ENCODE data around the gene FAM25A. TPM values are rescaled to one million over a fixed set of nuclear protein-coding genes. Genes with fewer than 3 reads are reported as not detected.

Gene FAM25A
- total RNA-seq, 5 donors from 2014 or later (not counting 1 experiment from before 2014, with no cell fraction given) = not detected

GRCh38 chr10:87066865-87067264 is 46.8 kb downstream of the FAM25A start:
- no peak overlapping the region for H3K27ac ChIP-seq (ENCODE audit: low read length)
- no peaks in the 10 kb centered on the region for H3K9me3 ChIP-seq
- ATAC-seq (replicated peaks in 1 of 4) = no peak
- H3K27ac Mint-ChIP-seq = peak overlapping the region in 1 of 2 donors; percentile 68
- H3K4me3 Mint-ChIP-seq = no peak overlapping the region
- H3K27me3 ChIP-seq (replicated peaks in 1 of 2; ENCODE audit: control insufficient read depth in 2 of 2, extremely low read depth in 1 of 2, insufficient read depth in 2 of 2, low read length in 1 of 2) = no peaks in the 10 kb centered on the region
- no peaks in the 10 kb centered on the region for H3K4me1 Mint-ChIP-seq
- WGBS (ENCODE audit: insufficient coverage) = no CpG with 5 or more reads among the region's 1 CpG
- H3K27me3 Mint-ChIP-seq = no peaks in the 10 kb centered on the region
- ChIA-PET POLR2A (no interaction called here), CTCF (interaction anchor here in 1 of 2 donors (1.4 kb wide), 1 partner anchor 17 kb away, joined by 5 read pairs; no protein-coding TSS in a partner anchor)
- peaks cover 7 to 65% of the 10 kb centered on the region in 2 donors for H3K36me3 ChIP-seq (ENCODE audit: control insufficient read depth in 2 of 2, extremely low read depth in 1 of 2, insufficient read depth in 1 of 2, low read length in 1 of 2)
- no peaks in the 10 kb centered on the region for H3K9me3 Mint-ChIP-seq
- DNase-seq = no peak
- H3K36me3 Mint-ChIP-seq = peaks cover 60% of the 10 kb centered on the region
- H3K4me1 ChIP-seq (ENCODE audit: control insufficient read depth in 1 of 2, extremely low read depth in 1 of 2, insufficient read depth in 2 of 2, low read length in 2 of 2) = no peaks in the 10 kb centered on the region
- no peak overlapping the region for H3K4me3 ChIP-seq (ENCODE audit: control insufficient read depth in 1 of 2, extremely low read depth in 1 of 2, low read length in 1 of 2)

DNA sequence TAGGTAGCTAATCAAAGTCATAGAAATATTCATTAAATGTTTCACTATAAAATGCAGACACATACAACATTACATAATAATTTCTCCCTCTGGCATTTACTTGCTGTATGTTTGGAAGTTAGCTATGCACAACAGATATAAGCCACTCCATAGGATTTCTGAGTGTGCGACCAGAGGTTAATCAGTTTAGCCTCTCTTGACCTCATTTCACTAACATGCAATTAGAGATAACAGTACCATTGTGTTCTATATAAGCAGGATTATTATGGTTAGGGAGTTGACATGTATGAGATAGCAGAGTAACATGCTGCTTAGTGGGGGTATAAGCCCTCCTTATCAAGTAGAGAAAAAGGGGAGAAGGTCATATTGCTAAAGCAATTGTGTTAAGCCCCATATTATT is 48.2 kb downstream of the FAM25A start:
- Mint-ChIP-seq H3K27me3 (no peaks in the 10 kb centered on the region), H3K4me1 (no peaks in the 10 kb centered on the region), H3K36me3 (peaks cover 66% of the 10 kb centered on the region), H3K27ac (no peak overlapping the region), H3K9me3 (no peaks in the 10 kb centered on the region), H3K4me3 (no peak overlapping the region)
- ATAC-seq (replicated peaks in 1 of 4) = no peak
- no peak overlapping the region for H3K4me3 ChIP-seq (ENCODE audit: control insufficient read depth in 1 of 2, extremely low read depth in 1 of 2, low read length in 1 of 2)
- peaks cover 7 to 71% of the 10 kb centered on the region in 2 donors for H3K36me3 ChIP-seq (ENCODE audit: control insufficient read depth in 2 of 2, extremely low read depth in 1 of 2, insufficient read depth in 1 of 2, low read length in 1 of 2)
- WGBS (ENCODE audit: insufficient coverage) = no CpG with 5 or more reads among the region's 1 CpG
- no peak for DNase-seq
- no peaks in the 10 kb centered on the region for H3K4me1 ChIP-seq (ENCODE audit: control insufficient read depth in 1 of 2, extremely low read depth in 1 of 2, insufficient read depth in 2 of 2, low read length in 2 of 2)
- ChIA-PET POLR2A (interaction anchor here in 1 of 2 donors (1.0 kb wide), 1 partner anchor 23 kb away, joined by 5 read pairs; no protein-coding TSS in a partner anchor), CTCF (no interaction called here)
- H3K27me3 ChIP-seq (replicated peaks in 1 of 2; ENCODE audit: control insufficient read depth in 2 of 2, extremely low read depth in 1 of 2, insufficient read depth in 2 of 2, low read length in 1 of 2) = no peaks in the 10 kb centered on the region
- H3K9me3 ChIP-seq = no peaks in the 10 kb centered on the region
- no peak overlapping the region for H3K27ac ChIP-seq (ENCODE audit: low read length)

DNA sequence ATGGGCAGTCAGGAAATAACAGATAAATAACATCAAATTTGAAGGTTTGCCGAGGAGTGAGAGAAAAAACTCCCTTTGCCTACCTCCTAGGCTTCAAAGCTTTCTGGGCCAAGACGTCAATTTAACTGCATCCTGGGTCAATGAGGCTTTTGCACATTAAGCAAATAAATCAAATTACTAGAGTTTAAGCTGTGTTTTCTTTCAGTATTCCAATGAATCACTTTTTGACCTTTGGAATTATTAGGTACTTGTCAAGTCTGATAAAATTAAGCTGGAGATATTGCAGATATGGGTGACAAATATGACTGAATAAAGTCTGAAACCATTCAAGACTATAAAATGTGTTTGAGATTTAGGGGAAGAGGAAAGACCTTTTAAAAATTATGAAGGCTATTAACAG is 52.4 kb downstream of the FAM25A start:
- no peak overlapping the region for H3K27ac Mint-ChIP-seq
- no peaks in the 10 kb centered on the region for H3K27me3 ChIP-seq (replicated peaks in 1 of 2; ENCODE audit: control insufficient read depth in 2 of 2, extremely low read depth in 1 of 2, insufficient read depth in 2 of 2, low read length in 1 of 2)
- H3K4me1 ChIP-seq (ENCODE audit: control insufficient read depth in 1 of 2, extremely low read depth in 1 of 2, insufficient read depth in 2 of 2, low read length in 2 of 2) = no peaks in the 10 kb centered on the region
- H3K27me3 Mint-ChIP-seq = no peaks in the 10 kb centered on the region
- no peak overlapping the region for H3K27ac ChIP-seq (ENCODE audit: low read length)
- POLR2A ChIA-PET = interaction anchor here in 1 of 2 donors (0.6 kb wide), 1 partner anchor 700 kb away, joined by 4 read pairs; no protein-coding TSS in a partner anchor
- peaks cover 9 to 39% of the 10 kb centered on the region in 2 donors for H3K36me3 ChIP-seq (ENCODE audit: control insufficient read depth in 2 of 2, extremely low read depth in 1 of 2, insufficient read depth in 1 of 2, low read length in 1 of 2)
- WGBS (ENCODE audit: insufficient coverage) = no CpG with 5 or more reads among the region's 2 CpGs
- H3K4me1 Mint-ChIP-seq = peaks cover 0 to 6% (median 3%) of the 10 kb centered on the region in 3 donors
- CTCF ChIA-PET = no interaction called here
- DNase-seq = no peak
- no peak for ATAC-seq (replicated peaks in 1 of 4)
- H3K4me3 ChIP-seq (ENCODE audit: control insufficient read depth in 1 of 2, extremely low read depth in 1 of 2, low read length in 1 of 2) = no peak overlapping the region
- no peaks in the 10 kb centered on the region for H3K9me3 Mint-ChIP-seq
- H3K4me3 Mint-ChIP-seq = no peak overlapping the region
- no peaks in the 10 kb centered on the region for H3K9me3 ChIP-seq
- H3K36me3 Mint-ChIP-seq = peaks cover 48% of the 10 kb centered on the region

Other genes with a start within 250 kb of the FAM25A start
- under 1 TPM in 4 of 5 donors, not detected in 1; 0.09 to 0.96 (median 0.33) TPM for gene MMRN2, start 62.7 kb upstream of the FAM25A start, total RNA-seq
- gene SNCG, start 61.7 kb upstream of the FAM25A start, total RNA-seq = under 1 TPM in 3 of 5 donors, not detected in 2; 0.41 to 0.66 (median 0.44) TPM
- gene ADIRF, start 51.8 kb upstream of the FAM25A start, total RNA-seq = under 1 TPM in 3 of 5 donors, not detected in 2; 0.41 to 0.76 (median 0.66) TPM
- 10 to 100 TPM; 71.0 to 89.2 (median 82.9) TPM for gene GLUD1, start 74.5 kb downstream of the FAM25A start, total RNA-seq
- gene SHLD2, start 74.9 kb downstream of the FAM25A start, total RNA-seq = 10 to 100 TPM; 20.9 to 29.3 (median 22.1) TPM
- 1 to 10 TPM in 3 of 5 donors, under 1 TPM in 1, not detected in 1; 0.93 to 3.1 (median 1.8) TPM for gene NUTM2A, start 205.2 kb downstream of the FAM25A start, total RNA-seq

All from T-cell (primary cell).